GM18508 (cell line): Measurements from ENCODE around the gene PRR19.

Experiments
- ATAC-seq: cut with Tn5 transposase; IDR thresholded peaks from one replicate; pipeline ENCODE4 v1.9.1; 2021; ENCODE audit warnings: moderate number of reproducible peaks; ENCODE audit not compliant: insufficient read depth, unreplicated experiment

Gene PRR19

DNA sequence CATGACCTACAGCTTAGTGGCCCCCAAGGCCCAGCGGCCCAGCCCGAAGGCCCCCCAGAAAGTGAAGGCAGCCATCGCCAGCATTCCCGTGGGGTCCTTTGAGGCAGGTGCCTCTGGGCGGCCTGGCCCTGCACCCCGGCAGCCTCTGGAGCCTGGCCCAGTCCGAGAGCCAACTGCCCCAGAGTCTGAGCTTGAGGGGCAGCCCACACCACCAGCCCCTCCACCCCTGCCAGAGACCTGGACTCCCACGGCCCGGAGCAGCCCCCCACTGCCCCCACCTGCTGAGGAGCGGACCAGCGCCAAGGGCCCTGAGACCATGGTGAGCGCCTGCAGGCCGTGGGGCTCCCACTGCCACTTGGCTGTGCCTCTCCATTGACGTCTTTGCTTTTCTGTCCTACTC, 9.0 kb upstream of the PRR19 start:
- ATAC-seq, result no peak

DNA sequence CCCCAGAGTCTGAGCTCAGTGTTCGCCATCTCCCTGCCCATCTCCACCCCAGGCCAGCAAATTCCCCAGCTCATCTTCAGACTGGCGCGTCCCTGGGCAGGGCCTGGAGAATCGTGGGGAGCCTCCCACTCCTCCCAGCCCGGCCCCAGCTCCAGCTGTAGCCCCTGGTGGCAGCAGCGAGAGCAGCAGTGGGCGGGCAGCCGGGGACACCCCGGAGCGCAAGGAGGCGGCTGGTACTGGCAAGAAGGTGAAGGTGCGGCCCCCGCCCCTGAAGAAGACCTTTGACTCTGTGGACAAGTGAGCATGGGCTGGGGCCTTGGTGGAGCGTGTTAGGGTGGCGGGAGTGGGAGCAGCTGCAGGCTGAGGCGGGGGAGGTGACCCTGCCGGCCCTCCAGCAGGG, 8.4 kb upstream of the PRR19 start:
- ATAC-seq, result no peak

GRCh38 chr19:42293948-42294347, 8.0 kb upstream of the PRR19 start:
- ATAC-seq, result no peak

DNA sequence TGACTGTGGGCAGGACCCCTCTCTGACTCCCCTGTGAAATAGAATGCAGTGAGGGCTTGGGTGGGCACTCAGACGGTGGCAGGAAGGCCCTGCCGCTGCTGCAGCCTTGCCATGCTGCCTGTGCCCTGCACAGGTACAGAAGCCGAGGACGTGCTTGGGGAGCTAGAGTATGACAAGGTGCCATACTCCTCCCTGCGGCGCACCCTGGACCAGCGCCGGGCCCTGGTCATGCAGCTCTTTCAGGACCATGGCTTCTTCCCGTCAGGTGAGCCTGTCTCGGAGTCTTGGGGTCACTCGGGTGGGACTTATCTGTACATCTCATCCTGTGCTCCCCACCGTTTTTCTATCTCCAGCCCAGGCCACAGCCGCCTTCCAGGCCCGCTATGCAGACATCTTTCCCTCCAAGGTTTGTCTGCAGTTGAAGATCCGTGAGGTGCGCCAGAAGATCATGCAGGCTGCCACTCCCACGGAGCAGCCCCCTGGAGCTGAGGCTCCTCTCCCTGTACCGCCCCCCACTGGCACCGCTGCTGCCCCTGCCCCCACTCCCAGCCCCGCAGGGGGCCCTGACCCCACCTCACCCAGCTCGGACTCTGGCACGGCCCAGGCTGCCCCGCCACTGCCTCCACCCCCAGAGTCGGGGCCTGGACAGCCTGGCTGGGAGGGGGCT, 7.3 kb upstream of the PRR19 start:
- no peak for ATAC-seq

DNA sequence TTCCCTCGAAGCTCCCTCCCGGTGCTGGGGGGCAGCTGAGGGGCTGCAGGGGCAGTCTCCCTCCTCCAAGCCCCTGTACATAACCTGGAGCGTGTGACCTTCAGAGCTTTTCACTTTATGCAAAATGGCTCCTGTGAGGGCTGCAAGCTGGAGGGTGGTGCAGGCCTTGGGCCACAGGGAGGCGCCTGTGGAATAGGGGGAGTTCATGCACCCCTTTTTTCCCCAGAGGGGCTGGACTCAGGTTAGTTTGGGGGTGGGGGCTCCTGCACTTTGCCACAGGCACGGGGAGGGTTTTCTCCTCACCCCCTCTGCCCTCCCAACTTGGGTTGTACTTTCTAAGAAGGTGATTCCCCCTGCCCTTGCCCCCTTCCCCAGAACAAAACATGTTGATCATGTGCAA, 6.6 kb upstream of the PRR19 start:
- no peak for ATAC-seq

DNA sequence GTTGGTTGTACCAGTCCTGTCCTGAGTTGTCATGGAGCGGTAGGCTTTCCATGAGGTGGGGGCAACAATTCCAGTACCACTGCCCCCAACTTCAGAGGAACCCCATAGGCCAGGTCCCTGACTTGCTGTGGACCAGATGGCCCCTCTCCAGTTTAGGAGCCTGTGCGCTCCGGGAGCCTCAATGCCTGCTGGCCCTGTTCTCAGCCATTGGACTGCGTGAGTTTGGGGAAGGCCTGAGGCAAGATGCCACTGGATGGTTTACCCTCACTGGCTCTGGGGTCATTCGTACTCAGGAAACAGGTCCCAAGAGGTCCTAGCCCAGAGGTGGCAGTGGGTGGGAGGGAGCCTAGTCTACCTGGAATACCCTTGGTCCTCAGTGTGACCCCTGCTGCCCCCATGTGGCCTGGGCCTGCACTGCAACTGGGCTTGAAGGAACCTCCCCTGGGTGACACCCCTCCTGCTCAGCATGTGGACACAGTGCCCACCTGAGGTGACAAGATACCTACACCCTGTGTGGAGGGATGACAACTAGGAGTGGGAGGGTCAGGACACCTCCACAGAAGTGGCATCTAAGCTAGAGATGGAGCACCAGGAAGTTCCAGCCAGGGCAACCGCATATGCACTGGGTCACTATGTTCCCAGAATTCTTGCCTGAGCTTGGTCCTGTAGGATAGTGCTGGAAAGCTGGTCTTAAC, 6.0 kb upstream of the PRR19 start:
- ATAC-seq, result no peak

GRCh38 chr19:42297039-42297438, 4.9 kb upstream of the PRR19 start:
- ATAC-seq, result no peak

DNA sequence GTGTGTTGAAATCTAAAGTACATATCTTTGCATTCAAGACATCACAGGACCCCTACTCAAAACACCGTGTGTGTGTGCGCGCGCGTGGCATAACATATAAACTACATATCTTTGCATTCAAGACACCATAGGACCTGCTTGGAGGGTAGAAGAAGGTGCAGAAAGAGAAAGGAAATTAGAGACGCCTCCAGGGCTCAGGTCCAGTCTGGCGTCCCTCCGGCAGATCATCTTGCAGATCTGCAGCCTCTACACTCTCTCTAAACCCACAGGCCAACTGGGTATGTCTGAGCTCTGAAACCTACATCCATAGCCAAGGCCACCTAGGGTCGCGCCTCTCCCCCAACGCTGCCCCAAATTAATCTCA, 1.2 kb downstream of the PRR19 start:
- ATAC-seq, result no peak

DNA sequence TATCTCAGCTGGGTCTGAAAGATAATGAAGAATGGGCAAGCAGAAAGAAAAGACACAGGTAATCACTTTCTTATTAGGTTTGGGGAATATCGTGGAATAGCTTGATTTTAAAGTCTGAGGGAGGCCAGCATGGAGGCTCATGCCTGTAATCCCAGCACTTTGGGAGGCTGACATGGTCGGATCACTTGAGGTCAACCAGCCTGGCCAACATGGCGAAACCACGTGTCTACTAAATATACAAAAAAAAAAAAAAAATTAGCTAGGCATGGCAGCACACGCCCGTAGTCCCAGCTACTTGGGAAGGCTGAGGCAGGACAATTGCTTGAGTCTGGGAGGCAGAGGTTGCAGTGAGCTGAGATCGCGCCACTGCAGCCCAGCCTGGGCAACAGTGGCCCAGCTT, 1.9 kb downstream of the PRR19 start:
- no peak for ATAC-seq

DNA sequence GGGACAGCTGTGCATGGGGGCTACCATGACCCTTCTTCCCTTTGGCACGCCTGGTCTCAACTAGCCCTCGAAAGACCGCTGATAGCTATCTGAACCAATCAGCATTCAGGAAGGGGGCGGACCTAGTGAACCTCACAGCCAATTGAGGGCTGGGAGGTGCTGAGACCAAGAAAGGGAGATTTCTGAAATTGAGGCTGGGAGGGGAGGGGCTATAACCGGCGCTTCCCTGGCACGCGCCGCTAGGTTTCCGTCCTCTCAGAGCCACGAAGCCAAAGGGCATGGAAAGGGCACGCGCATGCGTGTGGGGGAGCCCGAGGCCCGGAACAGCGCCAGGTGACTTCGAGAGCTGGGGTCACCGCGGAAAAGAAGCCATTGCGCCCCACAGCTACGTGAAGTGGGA, 4.7 kb downstream of the PRR19 start:
- no peak for ATAC-seq

GRCh38 chr19:42309686-42310085, 7.8 kb downstream of the PRR19 start:
- no peak for ATAC-seq

DNA sequence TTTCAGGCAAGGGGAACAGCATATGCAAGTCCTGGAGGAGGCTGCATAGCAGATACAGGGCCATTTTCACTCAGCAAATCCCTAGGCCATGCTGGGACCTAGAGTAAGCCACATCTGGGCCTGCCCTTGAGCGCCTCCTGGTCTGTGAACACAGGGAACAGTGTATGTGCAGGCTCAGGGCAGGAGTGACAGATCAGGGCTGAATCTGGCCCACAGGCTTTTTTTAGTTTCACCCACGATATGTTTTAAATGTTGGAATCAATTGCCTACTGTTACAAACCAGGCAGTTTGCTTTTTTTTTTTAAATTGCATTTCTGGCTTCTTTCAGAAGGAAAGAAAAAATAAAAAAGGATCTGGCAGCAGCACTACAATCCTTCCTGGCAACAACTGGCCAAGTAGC, 9.7 kb downstream of the PRR19 start:
- no peak for ATAC-seq

- ATAC-seq, result no peak
These were observed 10.4 kb downstream of the PRR19 start for GRCh38 chr19:42312370-42312769.

DNA sequence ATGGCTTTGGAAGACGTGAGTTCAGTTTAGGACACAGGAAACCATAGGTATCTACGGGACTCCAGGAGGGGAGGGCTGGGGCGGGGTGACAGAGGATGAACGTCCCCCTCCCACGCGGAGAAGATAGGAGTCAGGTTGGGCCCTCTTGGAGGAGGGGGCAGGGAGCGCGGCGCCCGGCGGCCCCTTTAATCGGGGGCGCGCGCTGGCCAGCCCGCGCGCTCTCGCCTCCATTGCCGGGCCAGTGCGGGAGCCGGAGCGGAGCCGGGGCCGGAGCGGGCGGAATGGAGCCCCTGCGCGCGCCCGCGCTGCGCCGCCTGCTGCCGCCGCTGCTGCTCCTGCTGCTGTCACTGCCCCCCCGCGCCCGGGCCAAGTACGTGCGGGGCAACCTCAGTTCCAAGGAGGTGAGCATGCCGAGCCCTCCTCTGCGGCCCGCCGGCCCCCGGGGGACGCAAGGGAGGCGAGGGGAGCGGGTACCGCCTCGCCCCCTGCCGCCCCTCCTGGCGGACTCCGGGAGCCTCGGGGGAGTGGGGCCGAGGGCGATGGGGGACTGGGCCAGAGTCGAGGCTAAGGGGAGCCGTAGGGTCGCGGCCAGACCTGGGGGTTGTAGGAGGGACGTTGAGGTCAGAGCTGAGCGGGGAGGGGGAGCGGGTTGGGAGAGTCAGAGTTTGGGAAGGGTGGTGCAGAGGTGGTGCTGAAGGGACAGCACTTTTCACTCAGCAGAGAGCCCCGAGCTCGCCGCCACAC, 11.3 kb downstream of the PRR19 start, which contains the start of gene TMEM145:
TMEM145 (plus strand) TSS at position 214 of the 744 bp plus-strand sequence; CDS start at position 282, 68 bp downstream.
- no peak for ATAC-seq

- ATAC-seq, result no peak
These were observed 12.2 kb downstream of the PRR19 start for GRCh38 chr19:42313840-42314755.

- ATAC-seq, result no peak
These were observed 13.1 kb downstream of the PRR19 start for GRCh38 chr19:42315024-42315423.

DNA sequence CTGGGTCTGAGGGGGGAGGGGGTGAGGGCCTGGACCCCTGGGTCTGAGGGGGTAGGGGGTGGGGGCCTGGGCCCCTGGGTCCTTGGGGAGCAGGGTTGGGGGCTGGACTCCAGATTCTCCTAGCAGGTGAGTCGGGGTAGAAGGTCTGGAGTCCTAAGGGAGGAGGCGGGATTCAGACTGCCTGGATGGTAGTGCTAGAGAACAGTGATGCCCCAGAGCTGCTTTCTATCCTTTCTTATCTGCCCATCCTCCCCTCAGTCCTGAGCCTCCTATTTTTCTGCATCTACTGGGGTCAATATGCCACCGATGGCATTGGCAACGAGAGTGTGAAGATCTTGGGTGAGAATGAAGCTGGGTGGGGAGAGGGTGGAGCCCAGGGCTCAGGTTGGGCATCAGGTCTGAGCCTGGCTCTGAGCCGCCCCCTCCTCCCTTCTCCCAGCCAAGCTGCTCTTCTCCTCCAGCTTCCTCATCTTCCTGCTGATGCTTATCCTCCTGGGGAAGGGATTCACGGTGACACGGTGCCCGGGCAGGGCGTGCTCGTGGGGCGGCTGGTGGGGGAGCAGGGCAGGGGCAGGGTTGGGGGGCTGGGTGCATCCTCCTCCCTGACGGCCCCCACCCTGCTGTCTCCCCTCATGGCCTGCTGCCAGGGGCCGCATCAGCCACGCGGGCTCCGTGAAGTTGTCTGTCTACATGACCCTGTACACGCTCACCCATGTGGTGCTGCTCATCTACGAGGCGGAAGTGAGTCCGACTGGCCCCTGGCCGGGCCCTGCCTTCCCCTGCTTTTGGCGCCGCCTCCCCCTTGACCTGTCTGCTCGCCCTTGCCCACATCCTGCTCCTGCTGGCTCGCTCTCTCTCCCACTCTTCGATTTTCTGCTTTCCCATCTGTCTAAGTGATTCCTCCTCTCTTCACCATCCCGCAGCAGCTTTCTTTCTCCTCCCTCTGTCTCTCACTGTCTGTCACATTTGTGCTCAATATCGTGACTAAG, 14.6 kb downstream of the PRR19 start:
- no peak for ATAC-seq

DNA sequence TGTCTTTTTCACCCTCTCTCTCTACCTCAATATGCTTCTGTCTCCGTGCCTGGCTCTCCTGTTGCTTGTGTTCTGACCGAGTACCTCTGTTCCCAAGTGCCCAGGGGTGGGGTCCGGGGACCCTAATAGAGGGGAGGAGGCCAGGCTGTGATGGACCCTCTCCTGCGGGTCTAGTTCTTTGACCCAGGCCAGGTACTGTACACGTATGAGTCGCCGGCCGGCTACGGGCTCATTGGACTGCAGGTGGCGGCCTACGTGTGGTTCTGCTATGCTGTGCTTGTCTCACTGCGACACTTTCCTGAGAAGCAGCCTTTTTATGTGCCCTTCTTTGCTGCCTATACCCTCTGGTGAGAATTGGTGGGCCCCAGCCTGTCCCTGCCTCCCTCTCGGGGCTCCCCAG, 15.6 kb downstream of the PRR19 start:
- no peak for ATAC-seq

- no peak for ATAC-seq
These were observed 20.4 kb downstream of the PRR19 start for GRCh38 chr19:42322305-42322704.
